Mesothelial cell of epicardium (in vitro differentiated cells): ENCODE data around the gene ETV7. TPM values are rescaled to one million over a fixed set of nuclear protein-coding genes. Genes with fewer than 3 reads are reported as not detected.

Experiments
- DNase-seq, 2 experiments: peaks; one replicate each; pipeline ENCODE4 v3.0.0; 2021; ENCODE audit warnings: low spot score in 2 of 2; ENCODE audit not compliant: unreplicated experiment in 2 of 2
- H3K27ac Mint-ChIP-seq: 2 replicates; pipeline ENCODE4 v1.8.0; 2021; ENCODE audit warnings: mixed read lengths
- H3K27me3 Mint-ChIP-seq: 2 replicates; pipeline ENCODE4 v1.8.0; 2021; ENCODE audit warnings: low read depth, mixed read lengths
- H3K36me3 Mint-ChIP-seq: 2 replicates; pipeline ENCODE4 v1.8.0; 2021; ENCODE audit warnings: mixed read lengths
- H3K4me1 Mint-ChIP-seq: 2 replicates; pipeline ENCODE4 v1.8.0; 2021; ENCODE audit warnings: mixed read lengths
- H3K4me3 Mint-ChIP-seq: 2 replicates; pipeline ENCODE4 v1.8.0; 2021; ENCODE audit warnings: mild to moderate bottlenecking, moderate library complexity, mixed read lengths
- H3K9me3 Mint-ChIP-seq: 2 replicates; pipeline ENCODE4 v1.8.0; 2021; ENCODE audit warnings: mixed read lengths
- CTCF ChIP-seq: fragments of 200-600 bp; sonication (generic); IDR thresholded peaks from one replicate; pipeline ENCODE4 v1.5.0; 2021; ENCODE audit warnings: antibody characterized with exemption; ENCODE audit not compliant: unreplicated experiment
- total RNA-seq: library from RNA; stranded (reverse); gene quantifications from 3 replicates; pipeline ENCODE4 v1.2.1, GENCODE V29; 2021

Gene ETV7
- total RNA-seq, 1 donor from 2014 or later: 0.47 TPM

DNA sequence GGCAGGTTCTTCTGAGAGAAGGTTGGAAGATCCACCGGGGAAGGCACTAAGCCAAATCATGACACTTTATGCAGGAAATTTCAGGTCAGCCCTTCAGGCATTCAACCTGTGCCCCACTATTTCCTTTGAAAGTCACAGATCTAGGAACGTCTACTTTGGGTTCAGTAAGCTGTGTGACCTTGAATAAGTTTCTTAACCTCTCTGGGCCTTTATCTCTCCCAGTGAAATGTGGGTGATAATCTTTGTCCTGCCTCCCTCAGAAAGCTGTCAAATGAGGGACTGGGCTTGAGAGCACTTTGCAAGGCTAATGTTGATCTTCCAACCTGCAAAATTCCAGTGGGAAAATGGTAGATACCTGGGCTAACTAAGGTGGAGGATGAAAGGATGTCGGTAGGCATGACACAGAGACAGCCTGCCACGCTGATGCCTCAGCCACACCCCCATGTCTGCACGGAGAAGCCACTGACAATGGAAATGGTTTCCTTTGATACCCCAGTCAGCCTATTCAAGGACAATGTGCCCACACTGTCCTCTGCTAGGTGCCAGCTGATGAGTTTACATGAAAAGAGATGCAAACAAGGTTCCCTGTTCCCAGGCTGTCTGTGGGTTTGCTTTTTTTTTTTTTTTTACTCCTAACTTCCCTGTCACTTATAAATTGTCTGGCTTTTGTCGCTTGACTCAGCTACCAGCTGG, 60.1 kb downstream of the ETV7 start:
- Mint-ChIP-seq H3K36me3 (no peaks in the 10 kb centered on the region), H3K4me1 (peaks cover 2% of the 10 kb centered on the region), H3K9me3 (no peaks in the 10 kb centered on the region), H3K27ac (no peak overlapping the region), H3K4me3 (no peak overlapping the region), H3K27me3 (peaks cover 4% of the 10 kb centered on the region)
- DNase-seq: no peak
- no peak for TF ChIP-seq CTCF

DNA sequence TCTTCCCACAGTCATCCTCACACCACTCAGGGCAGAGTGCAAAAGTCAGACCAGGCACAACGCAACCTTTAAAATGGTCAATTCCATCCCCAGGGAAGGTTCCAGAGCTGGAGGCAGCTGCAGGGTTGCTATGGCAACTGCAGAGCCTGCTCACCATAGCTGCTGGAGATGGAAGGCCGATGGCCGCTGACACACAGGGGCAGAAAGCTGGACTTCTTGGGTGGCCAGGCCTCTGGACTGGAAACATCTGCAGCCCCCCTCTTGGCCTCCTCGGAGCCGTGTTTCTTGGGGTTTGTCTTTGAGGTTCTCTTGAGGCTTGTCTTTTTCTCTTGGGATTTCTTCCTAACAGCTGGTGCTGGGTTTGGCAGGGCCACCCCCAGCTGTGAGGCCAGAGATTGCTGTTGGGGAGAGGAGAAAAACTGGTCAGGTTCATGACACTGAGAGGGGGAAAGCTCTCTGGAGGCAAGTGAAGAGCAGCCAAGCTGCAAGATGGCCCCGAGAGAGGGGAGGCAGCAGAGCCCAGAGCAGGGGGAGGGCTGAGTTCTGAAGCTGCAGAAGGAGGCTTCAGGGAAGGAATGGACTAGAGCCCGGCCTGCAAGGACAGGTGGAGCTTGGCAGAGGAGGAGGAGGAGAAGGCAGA, 61.0 kb downstream of the ETV7 start:
- Mint-ChIP-seq H3K27ac (no peak overlapping the region), H3K4me3 (no peak overlapping the region), H3K9me3 (no peaks in the 10 kb centered on the region), H3K36me3 (no peaks in the 10 kb centered on the region), H3K4me1 (peaks cover 2% of the 10 kb centered on the region), H3K27me3 (peaks cover 4% of the 10 kb centered on the region)
- TF ChIP-seq CTCF: no peak
- no peak for DNase-seq

DNA sequence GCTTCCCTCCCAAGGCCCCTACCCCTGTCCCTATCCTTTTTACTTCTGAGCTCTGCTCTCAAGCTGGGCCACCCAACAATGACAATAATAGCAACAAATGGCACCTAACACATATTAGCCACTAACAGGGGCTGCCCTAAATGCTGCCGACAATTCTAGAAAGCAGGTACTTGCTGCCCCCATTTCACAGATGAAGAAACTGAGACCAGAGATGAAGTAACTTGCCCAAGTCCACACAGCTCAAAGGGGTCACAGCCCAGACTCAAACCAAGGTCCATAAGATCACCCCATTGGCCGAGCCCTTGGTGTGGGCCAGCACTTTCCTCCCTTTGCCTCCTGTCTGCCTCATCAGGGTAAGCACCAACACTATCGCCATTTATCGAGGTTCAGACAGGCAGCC, 62.8 kb downstream of the ETV7 start:
- Mint-ChIP-seq H3K36me3 (no peaks in the 10 kb centered on the region), H3K4me1 (peaks cover 2% of the 10 kb centered on the region), H3K27ac (no peak overlapping the region), H3K9me3 (no peaks in the 10 kb centered on the region), H3K27me3 (peaks cover 6% of the 10 kb centered on the region), H3K4me3 (no peak overlapping the region)
- no peak for TF ChIP-seq CTCF
- DNase-seq: no peak

- Mint-ChIP-seq H3K4me3 (no peak overlapping the region), H3K27me3 (peaks cover 6% of the 10 kb centered on the region), H3K36me3 (no peaks in the 10 kb centered on the region), H3K9me3 (no peaks in the 10 kb centered on the region), H3K4me1 (peaks cover 2% of the 10 kb centered on the region), H3K27ac (no peak overlapping the region)
- DNase-seq: no peak
- TF ChIP-seq CTCF: no peak
Measured at GRCh38 chr6:36324191-36324590, 63.3 kb downstream of the ETV7 start.

DNA sequence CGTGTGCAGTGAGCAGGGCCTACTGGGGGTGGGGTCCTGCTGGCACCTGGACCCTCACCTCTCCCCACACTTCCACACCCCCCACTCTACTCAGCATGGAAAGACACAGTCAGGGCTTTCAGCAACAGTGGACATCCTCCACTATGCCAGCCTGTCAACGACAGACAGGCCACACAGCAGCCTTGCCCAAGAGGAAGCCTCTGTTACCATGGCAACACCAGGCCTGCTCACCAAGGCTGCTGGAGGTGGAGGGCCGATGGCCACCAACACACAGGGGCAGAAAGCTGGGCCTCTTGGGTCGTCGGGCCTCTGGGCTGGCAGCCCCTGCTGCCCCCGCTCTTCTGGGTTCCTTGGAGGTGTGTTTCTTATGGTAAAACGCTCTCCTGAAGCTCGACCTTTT, 64.4 kb downstream of the ETV7 start:
- H3K4me1 Mint-ChIP-seq: peaks cover 2% of the 10 kb centered on the region

More for the DNA sequence above, 64.4 kb downstream of the ETV7 start:
- Mint-ChIP-seq H3K27ac (no peak overlapping the region), H3K4me3 (no peak overlapping the region), H3K27me3 (peaks cover 2% of the 10 kb centered on the region), H3K36me3 (no peaks in the 10 kb centered on the region), H3K9me3 (no peaks in the 10 kb centered on the region)
- no peak for DNase-seq
- no peak for TF ChIP-seq CTCF
